ENCODE results near the gene CCNQ. TPM values are rescaled to one million over a fixed set of nuclear protein-coding genes. Genes with fewer than 3 reads are reported as not detected.

CCNQ gene
- total and polyA plus RNA-seq, 2 donors (not counting 1 experiment from before 2014, with no cell fraction given), result 31.8 to 66.0 TPM

GRCh38 chrX:153554519-153555167 is 44.3 kb downstream of the CCNQ start:
- no peaks in the 10 kb centered on the region for H3K27me3 Mint-ChIP-seq
- no peaks in the 10 kb centered on the region for H4K20me1 ChIP-seq (ENCODE audit: control insufficient read depth, insufficient read depth, low read length, poor library complexity, severe bottlenecking)
- no peak overlapping the region for H3K4me3 Mint-ChIP-seq
- TF ChIP-seq CTCF (IDR thresholded peaks at IDR 0.05), result peak; percentile 66
- no peak for TF ChIP-seq EZH2 (IDR thresholded peaks at IDR 0.05; ENCODE audit: borderline replicate concordance, insufficient read depth, low read depth, low read length, poor library complexity, severe bottlenecking)
- H3K36me3 ChIP-seq (replicated peaks in 1 of 2; ENCODE audit: control extremely low read depth in 1 of 2, control insufficient read depth in 1 of 2, extremely low read depth in 1 of 2, insufficient read depth in 2 of 2, low read length in 1 of 2), result no peaks in the 10 kb centered on the region
- no peaks in the 10 kb centered on the region for H3K27me3 ChIP-seq (replicated peaks in 1 of 4; ENCODE audit: control extremely low read depth in 1 of 4, control insufficient read depth in 3 of 4, insufficient read depth in 4 of 4, low read length in 3 of 4)
- peak overlapping the region; percentile 16 for H2AFZ ChIP-seq (ENCODE audit: insufficient read depth, low read depth, low read length, poor library complexity, severe bottlenecking)
- H3K27ac ChIP-seq (ENCODE audit: low read length in 2 of 2), result no peak overlapping the region
- no peaks in the 10 kb centered on the region for H3K4me1 Mint-ChIP-seq
- H3K27ac Mint-ChIP-seq, result no peak overlapping the region
- no peaks in the 10 kb centered on the region for H3K9me3 ChIP-seq (ENCODE audit: control extremely low read depth in 1 of 3, control insufficient read depth in 2 of 3, insufficient read depth in 1 of 3, low read length in 2 of 3)
- no peaks in the 10 kb centered on the region for H3K9me3 Mint-ChIP-seq (ENCODE audit: insufficient read depth)
- H3K4me2 ChIP-seq (replicated peaks; ENCODE audit: low read depth, low read length, poor library complexity, severe bottlenecking), result no peak overlapping the region
- POLR2A ChIA-PET, result no interaction called here
- ATAC-seq (ENCODE audit: low read depth) (peak; percentile 73), DNase-seq (peak; percentile 72)
- H3K4me1 ChIP-seq (ENCODE audit: control insufficient read depth in 2 of 2, insufficient read depth in 2 of 2, low read length in 2 of 2), result no peaks in the 10 kb centered on the region
- no peaks in the 10 kb centered on the region for H3K79me2 ChIP-seq (ENCODE audit: control insufficient read depth, insufficient read depth, low read length)
- no peak overlapping the region for H3K4me3 ChIP-seq (ENCODE audit: control extremely low read depth in 1 of 5, extremely low read depth in 1 of 5, insufficient read depth in 1 of 5, low read depth in 2 of 5, low read length in 4 of 5)
- CTCF ChIA-PET, result interaction anchor here (0.8 to 9.2 kb wide), 15 partner anchors 11 to 614 kb away, joined by 3 to 97 read pairs (median 4); partner anchors contain the start of gene DUSP9
- WGBS (ENCODE audit: insufficient coverage), result 41% methylated on average over 16 of the region's 17 CpGs
- intact Hi-C loops (cut with micrococcal nuclease), result loop anchor here (1.0 to 2.0 kb wide), 4 partner anchors 42 to 114 kb away; no protein-coding TSS in a partner anchor
- H3K9ac ChIP-seq (ENCODE audit: low read length), result no peak overlapping the region

- H3K9ac ChIP-seq (ENCODE audit: low read length), result no peak overlapping the region
- no peak overlapping the region for H3K4me3 Mint-ChIP-seq
These were observed 47.8 kb downstream of the CCNQ start for GRCh38 chrX:153551135-153551534.

More at GRCh38 chrX:153551135-153551534, 47.8 kb downstream of the CCNQ start:
- CTCF ChIA-PET, result interaction anchor here (1.1 to 9.2 kb wide), 2 partner anchors 12 to 114 kb away, joined by 4 to 97 read pairs; no protein-coding TSS in a partner anchor
- ATAC-seq (ENCODE audit: low read depth) (no peak), DNase-seq (no peak)
- Histone ChIP-seq H3K4me3 (ENCODE audit: control extremely low read depth in 1 of 5, extremely low read depth in 1 of 5, insufficient read depth in 1 of 5, low read depth in 2 of 5, low read length in 4 of 5) (no peak overlapping the region), H3K4me2 (replicated peaks; ENCODE audit: low read depth, low read length, poor library complexity, severe bottlenecking) (no peak overlapping the region), H4K20me1 (ENCODE audit: control insufficient read depth, insufficient read depth, low read length, poor library complexity, severe bottlenecking) (no peaks in the 10 kb centered on the region), H3K4me1 (ENCODE audit: control insufficient read depth in 2 of 2, insufficient read depth in 2 of 2, low read length in 2 of 2) (no peaks in the 10 kb centered on the region), H3K79me2 (ENCODE audit: control insufficient read depth, insufficient read depth, low read length) (no peaks in the 10 kb centered on the region), H3K27me3 (replicated peaks in 1 of 4; ENCODE audit: control extremely low read depth in 1 of 4, control insufficient read depth in 3 of 4, insufficient read depth in 4 of 4, low read length in 3 of 4) (no peaks in the 10 kb centered on the region), H3K9me3 (ENCODE audit: control extremely low read depth in 1 of 3, control insufficient read depth in 2 of 3, insufficient read depth in 1 of 3, low read length in 2 of 3) (no peaks in the 10 kb centered on the region), H3K36me3 (replicated peaks in 1 of 2; ENCODE audit: control extremely low read depth in 1 of 2, control insufficient read depth in 1 of 2, extremely low read depth in 1 of 2, insufficient read depth in 2 of 2, low read length in 1 of 2) (no peaks in the 10 kb centered on the region), H2AFZ (ENCODE audit: insufficient read depth, low read depth, low read length, poor library complexity, severe bottlenecking) (no peak overlapping the region), H3K27ac (ENCODE audit: low read length in 2 of 2) (no peak overlapping the region)
- Mint-ChIP-seq H3K4me1 (no peaks in the 10 kb centered on the region), H3K9me3 (ENCODE audit: insufficient read depth) (no peaks in the 10 kb centered on the region), H3K27me3 (peaks cover 6% of the 10 kb centered on the region), H3K27ac (no peak overlapping the region)
- intact Hi-C loops (cut with micrococcal nuclease), result no loop called here
- TF ChIP-seq CTCF (IDR thresholded peaks at IDR 0.05), result no peak
- TF ChIP-seq EZH2 (IDR thresholded peaks at IDR 0.05; ENCODE audit: borderline replicate concordance, insufficient read depth, low read depth, low read length, poor library complexity, severe bottlenecking), result no peak
- no CpG with 5 or more reads among the region's 5 CpGs for WGBS (ENCODE audit: insufficient coverage)
- POLR2A ChIA-PET, result no interaction called here
